HG03175 (cell line): Measurements from ENCODE around the gene CDH15.

ENCODE experiments used
- ATAC-seq: cut with Tn5 transposase; IDR thresholded peaks from one replicate; pipeline ENCODE4 v1.9.1; 2021; ENCODE audit warnings: mild to moderate bottlenecking, moderate library complexity; ENCODE audit not compliant: unreplicated experiment

Gene CDH15, protein sequence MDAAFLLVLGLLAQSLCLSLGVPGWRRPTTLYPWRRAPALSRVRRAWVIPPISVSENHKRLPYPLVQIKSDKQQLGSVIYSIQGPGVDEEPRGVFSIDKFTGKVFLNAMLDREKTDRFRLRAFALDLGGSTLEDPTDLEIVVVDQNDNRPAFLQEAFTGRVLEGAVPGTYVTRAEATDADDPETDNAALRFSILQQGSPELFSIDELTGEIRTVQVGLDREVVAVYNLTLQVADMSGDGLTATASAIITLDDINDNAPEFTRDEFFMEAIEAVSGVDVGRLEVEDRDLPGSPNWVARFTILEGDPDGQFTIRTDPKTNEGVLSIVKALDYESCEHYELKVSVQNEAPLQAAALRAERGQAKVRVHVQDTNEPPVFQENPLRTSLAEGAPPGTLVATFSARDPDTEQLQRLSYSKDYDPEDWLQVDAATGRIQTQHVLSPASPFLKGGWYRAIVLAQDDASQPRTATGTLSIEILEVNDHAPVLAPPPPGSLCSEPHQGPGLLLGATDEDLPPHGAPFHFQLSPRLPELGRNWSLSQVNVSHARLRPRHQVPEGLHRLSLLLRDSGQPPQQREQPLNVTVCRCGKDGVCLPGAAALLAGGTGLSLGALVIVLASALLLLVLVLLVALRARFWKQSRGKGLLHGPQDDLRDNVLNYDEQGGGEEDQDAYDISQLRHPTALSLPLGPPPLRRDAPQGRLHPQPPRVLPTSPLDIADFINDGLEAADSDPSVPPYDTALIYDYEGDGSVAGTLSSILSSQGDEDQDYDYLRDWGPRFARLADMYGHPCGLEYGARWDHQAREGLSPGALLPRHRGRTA

DNA sequence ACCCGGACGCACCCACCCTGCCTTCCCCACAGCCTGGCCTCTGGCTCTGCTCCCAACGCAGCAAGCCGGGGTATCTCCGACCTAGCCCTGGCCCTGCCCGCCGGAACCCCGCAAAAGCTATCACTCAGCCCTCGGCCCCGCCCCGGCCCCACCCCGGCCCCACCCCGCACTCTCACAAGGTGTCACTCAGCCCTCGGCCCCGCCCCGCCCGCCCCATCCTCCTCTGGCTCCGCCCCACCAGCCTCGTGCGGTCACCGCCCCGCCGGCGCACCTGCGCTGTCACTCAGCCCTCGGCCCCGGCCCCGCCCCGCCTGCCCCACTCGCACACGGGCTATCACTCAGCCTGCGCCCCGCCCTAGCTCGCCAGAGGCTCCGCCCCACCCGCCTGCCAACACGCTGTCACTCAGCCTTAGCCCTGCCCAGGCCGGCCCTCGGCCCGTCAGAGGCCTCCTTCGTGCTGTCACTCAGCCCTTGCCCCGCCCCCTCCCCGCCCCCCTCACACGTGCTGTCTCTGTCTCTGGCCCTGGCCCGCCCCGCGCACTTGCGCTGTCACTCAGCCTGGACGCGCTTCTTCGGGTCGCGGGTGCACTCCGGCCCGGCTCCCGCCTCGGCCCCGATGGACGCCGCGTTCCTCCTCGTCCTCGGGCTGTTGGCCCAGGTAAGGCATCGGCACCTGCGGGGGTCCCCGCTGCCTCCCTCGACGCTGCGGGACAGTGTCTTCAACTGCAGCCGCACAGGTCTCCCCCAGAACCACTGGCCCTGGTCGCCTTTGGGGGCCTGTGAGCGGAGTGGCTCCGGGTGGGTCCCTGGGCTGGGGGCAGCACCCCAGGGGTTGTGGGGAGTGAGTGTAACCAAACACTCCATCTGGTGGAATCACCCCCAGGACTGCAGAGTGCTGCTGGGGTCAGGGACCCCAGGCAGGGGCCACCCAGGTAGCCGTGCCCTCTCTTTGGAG lies at the start of gene CDH15:
TSS of gene CDH15 (plus strand) at position 533 of the 955 bp plus-strand sequence. CDS start at position 617, 84 bp downstream.
- ATAC-seq, result peak; percentile 73

DNA sequence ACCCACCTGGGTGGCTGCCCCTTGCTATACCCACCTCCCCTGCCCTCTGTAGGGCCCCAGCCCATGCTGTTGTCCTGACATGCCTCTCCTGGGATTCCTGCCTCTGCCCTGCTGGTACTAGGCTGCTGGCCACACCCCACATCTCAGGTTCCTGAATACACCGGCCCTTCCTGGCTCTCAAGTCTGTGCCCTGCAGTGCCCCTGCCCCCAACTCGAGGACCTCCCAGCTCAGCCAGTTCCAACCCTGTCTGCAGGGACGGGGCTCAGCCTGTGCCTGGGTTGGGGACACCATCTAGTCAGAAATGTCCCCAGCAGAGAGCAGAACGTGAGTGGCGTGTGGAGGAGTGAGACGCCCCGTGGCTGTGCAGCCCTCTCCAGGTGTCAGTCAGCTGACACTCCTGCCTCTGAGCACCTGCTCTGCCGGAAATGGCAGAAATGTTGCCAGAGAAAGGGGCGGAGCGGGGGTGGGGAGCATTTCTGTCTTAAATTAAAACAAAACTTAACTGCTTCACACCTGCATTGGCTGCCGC lies 49.2 kb upstream of the CDH15 start:
- no peak for ATAC-seq

DNA sequence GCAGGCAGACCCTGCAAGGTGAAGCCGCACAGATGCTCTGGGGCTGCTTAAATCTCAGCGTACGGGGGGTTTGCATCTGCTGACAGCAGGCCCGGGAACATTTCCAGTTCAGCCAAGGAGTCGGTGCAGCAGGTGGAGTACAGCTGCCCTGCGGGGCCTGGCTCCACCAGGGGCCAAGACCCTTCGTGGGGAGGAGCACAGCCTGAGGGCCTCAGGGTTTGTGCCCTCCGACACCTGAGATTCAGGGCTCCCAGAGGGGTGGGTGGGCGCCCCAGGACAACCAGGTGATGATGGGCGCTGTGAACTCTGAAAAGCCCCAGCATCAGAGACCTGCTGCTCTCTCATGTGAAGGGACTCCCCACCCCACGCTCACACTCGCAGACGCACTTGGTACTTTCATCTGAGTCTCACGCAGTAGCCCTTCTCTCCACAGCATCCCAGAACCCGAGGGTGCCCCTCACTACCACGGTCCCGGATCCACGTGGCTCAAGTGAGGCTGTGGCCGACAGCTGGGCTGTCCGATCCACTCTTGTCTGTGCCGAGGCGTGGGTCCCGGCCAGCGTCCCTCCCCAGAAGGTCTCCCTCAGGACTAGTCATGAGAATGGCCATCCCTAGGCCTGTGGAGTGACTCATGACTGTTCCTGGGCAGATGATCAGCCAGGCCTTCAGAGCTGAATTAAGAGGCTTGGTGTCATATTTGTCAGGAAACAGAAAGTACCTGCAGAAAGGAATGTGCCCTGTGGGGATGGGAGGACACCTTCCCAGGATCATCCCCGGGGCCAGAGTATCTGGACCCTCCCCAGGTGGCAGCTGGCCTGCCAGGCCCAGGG lies 48.3 kb upstream of the CDH15 start:
- ATAC-seq, result no peak

DNA sequence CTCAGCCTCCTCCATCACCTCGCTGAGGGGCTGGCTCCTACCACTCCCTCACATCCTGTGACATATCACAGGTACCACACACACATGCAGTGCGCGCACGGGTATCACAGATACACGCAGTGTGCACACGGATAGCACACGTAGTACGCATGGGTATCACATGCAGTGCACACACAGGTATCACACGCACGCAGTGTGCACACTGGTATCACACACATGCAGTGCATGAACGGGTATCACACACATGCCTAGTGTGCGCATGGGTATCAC lies 47.8 kb upstream of the CDH15 start:
- no peak for ATAC-seq

DNA sequence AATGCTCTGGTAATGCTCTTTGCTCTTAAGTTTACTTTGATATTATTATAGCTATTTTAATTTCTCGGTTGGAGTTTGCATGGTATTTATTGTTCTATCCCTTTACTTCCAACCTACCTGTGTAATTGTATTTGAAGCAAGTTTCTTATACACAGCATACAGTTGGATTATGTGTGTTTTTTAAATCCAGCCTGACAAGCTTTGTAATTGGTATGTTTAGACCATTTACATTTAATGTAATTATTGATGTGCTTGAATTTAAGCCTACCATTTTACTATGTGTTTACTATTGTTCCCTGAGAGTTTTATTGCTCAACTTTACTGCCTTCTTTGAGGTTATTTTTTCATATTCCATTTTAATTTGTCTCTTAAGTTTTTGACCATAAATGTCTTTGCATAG lies 42.2 kb upstream of the CDH15 start:
- ATAC-seq, result no peak

DNA sequence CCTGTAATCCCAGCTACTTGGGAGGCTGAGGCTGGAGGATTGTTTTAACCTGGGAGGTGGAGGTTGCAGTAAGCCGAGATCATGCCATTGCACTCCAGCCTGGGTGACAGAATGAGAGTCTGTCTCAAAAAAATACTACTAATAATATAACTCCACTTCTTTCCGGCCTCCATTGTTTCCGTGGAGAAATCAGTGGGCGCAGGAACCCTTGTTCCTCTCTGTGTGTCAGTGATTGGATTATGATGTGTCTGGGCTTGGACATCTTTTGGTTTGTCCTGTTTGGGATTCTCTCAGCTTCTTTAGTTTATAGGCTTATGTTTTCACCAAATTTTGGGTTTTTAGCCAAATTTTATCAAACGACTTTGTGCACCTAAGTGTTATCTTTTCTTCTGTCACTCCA lies 41.1 kb upstream of the CDH15 start:
- no peak for ATAC-seq

DNA sequence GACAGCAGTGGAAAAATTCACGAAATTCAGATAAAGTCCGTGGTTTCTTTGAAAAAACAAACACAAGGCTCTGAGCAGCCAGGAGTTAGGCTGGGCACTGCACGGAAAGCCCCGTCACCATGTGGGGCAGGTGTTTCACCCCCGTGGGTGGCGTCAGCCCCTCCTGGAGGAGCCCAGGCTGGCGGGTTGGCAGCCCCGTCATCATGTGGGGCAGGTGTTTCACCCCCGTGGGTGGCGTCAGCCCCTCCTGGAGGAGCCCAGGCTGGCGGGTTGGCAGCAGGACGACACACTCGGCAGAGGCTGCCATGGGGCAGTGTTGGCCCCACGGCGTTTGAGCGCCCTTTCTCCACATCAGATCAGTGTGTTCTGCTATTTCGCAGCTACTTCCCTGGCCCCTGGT lies 39.8 kb upstream of the CDH15 start:
- ATAC-seq, result no peak

DNA sequence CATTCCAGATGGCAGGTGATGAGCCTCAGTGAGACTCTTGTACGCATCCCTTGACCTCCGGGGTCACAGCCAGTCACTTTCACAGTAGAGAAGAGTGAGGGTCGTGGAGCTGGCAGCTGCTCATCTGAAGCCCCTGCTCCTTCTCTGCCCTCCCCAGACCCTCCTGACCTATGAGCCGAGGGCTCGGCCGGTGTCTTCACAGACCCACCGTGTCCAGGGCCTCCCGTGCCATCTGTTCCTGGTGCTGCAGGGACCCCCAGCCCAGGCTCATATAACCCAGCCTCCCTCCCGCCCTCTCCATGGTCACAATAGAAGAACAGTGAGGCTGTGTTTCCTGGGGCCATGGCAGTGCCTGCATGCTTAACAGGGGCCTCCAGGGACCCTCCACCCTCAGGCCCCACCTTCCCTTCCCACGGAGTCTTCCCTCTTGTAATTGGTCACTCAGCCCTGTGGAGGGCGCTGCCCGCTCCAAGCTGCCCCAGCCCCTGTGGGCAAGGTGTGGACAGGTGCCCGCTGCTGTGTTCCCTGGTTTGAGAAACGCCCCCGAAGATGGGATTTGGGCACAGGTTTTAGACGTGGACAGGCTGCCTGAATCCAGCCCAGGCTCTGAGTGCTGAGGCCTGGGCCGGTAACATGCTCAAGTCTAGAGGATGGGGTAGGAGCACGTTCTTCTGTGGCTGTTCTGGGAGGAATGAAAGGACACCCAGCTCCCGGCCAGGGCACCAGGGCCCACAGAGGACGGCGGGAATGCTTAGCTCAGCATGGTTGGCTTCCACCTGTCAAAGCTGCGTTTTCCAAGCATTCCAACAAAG lies 39.1 kb upstream of the CDH15 start:
- no peak for ATAC-seq

DNA sequence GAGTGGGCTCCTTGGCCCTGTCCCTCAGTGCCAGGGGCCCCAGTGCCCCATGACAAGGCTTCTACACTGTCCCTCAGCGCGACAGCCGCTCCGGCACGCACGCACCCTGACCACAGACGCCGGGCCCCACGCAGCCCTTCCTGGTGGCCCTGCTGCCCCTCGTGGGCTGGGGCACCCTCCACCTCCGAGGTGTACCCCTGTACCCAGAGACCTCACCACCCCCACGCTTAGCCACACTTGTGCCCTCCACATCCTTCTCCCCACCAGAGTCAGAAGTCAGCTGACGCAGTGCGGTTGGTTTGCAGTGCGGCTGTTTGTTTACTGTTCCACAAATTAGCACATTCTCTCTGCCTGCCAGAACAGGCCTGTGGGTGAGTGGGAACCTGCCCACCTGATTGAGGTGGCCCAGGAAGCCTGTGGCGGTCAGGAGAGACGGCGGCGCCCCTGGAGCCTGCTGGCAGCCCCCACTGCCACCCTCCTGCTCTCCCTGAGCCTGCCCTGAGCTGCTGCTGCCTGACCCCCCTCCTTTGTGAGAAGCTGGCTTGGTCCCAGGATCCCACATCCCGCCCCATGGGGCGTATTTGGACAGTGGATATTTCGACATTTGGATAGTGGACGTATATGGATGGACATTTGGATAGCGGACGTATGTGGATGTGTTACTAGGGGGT lies 38.0 kb upstream of the CDH15 start:
- ATAC-seq, result no peak

DNA sequence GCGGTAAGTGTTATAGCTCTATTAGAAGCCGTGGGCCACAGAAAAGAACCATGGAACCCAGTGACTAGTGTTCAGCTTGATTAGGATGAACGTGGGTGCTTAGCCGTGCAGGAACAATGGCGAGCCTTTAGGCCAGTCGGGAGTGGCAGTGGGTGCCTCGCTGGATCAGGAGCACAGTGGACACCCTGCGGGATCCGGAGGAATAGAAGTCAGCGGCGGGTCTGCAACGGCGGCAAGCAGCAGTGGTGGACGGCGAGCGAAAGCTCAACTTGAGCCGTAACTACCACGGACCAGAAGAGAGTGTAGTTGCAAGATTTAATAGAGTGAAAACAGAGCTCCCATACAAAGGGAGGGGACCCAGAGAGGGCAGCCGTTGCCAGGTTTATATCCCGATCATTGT lies 37.3 kb upstream of the CDH15 start:
- ATAC-seq, result no peak

DNA sequence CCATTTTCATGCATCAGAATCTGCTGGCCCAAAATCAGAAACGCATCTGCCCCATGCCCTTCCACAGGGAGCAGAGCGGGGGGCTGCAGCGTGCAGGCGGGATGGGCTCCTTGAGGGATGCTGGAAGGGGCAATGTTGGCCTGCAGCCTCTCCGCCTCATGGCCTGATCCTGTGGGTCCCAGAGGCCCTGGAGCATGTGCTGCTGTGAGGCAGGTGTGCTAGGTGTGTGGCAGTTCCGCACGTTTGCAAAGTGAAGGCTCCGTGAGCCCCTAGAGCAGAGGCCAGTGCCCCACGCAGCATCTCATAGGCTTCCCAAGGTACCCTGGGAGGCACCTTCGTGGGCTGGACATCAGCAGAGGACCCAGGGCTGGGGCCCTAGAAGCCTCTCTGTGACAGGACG lies 36.4 kb upstream of the CDH15 start:
- ATAC-seq, result no peak

DNA sequence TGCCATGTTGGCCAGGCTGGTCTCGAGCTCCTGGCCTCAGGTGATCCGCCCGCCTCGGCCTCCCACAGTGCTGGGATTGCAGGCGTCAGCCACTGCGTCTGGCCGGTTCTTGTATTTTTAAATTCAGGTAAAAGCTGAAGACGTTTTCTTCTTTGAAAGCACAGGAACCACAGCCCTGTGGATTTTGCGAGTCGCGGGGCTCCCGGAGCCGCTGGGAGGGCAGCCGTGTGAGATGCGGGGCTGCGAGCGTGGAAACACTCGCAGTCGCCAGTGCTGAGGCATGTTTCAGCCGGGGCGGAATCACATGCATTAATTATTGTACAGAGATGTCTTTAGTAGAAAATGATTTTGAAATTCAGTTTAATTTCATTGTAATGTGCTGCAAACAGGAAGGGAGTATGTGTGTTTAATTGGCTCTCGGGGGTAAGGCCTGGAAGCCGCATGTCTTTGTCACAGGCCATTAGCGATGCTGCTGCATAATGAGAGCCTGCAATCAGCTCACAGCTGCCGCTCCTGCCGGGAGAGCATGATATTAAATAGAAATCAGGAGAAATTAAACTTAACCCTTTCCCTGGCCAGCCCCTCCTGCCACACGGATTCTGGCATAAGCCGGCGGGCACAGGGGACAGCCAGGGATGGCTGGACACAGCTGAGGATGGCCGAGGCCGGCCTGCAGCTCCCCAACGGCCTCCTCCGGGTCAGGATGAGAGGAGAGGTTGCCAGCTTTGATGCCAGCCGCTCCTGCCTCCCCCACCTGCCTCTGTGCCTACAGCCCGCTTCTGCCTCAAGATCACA lies 35.4 kb upstream of the CDH15 start:
- ATAC-seq, result no peak

DNA sequence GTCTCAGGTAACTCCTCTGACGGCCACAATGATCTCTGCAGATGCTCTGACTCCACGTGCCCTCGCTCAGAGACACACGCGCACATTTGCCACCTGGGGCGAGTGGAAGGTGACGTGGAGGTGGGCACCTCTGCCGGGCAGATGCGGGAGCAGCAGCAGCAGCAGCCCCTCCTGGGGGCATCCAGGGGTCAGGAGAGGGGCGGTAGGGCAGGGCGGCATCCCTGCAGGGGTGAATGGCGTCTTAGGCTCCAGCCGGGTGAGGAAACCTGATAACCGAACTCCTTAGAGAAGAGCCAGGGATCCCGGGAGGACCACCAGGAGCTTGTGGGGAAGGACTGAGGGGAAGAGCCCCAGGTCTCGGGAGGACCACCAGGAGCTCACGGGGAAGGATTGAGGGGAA lies 34.6 kb upstream of the CDH15 start:
- no peak for ATAC-seq

DNA sequence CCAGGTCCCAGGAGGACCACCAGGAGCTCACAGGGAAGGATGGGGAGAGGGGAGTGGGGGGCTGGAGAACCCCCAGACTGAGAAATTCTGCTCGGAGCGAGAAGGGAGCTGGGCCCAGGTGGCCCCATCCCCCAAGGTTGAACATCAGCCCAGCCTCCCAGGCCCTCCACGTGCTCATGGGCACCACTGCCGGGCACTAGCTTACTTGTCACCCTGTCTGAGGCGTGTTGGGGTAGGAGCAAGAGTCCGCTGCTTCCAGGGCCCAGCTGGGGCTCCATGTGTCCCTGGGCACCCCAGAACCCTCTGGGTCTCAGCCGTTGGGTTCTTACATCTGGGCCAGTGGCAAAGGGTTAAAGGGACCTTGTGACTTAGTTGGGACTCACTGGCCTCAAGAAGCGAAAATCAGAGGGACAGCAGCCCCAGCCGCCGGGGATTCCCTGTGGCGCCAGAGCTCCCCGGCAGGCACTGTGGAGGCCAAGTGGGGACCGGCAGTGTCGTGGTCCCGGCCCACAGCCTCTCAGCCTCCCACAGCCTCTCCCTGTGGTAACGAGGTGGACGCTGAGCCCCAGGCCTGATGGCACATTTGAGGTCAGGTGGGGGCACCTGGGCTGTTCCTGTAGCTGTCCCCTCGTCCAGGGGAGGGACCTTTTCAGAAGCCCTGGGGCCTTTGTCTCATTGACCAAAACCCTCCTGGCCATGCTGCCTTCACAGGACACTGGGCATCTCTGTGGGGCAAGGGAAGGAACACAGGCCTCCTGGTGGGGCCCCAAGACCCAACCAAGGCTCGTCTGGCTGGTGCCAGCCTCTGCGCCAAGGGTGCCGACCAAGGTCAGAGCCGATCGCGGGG lies 33.7 kb upstream of the CDH15 start:
- ATAC-seq, result no peak

DNA sequence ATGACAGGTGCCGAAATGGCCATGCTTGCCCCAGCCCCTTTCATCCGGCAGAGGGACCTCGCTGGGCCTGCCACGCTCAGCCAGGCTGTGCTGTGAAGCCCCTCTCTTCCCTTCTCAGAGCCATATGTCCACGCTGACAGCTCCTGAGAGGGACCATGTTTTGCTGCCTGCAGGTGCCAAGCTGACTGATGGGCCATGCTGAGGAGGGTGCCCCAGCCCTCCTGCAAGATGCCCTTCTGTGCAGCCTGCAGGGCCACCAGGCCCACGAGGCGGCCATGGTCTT lies 33.1 kb upstream of the CDH15 start:
- no peak for ATAC-seq

DNA sequence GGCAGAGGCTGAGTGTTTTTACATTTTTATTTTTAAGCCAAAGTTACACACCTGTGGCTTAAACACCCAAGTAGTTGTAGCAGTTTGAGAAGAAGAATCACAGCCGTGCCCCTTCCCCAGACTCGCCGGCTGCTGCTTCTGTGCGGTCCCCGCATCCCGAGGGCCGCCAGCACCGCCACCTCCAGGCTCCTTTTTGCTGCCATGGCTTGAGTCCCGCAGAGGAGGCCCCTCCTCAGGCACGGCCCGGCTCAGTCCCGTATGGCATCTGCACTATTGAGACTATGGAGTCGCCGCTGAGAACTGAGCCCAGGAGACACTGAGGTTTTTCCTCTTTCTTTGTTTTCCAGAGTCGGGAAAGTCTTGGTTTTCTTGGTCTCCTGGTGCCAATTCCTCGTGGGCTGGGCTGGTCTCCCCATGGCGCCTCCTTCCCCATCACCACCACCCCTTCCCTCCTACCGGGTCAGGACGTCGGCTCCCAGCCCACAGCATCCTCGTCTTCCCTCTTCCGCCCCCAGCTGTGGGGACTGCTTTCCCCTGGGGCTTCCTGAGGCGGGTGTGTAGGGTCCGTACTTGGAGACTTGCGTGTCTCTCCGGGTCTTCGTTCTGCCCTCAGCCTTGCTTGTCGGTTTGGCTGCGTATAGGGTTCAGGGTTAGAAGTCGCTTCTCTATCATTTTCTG lies 32.6 kb upstream of the CDH15 start:
- no peak for ATAC-seq

DNA sequence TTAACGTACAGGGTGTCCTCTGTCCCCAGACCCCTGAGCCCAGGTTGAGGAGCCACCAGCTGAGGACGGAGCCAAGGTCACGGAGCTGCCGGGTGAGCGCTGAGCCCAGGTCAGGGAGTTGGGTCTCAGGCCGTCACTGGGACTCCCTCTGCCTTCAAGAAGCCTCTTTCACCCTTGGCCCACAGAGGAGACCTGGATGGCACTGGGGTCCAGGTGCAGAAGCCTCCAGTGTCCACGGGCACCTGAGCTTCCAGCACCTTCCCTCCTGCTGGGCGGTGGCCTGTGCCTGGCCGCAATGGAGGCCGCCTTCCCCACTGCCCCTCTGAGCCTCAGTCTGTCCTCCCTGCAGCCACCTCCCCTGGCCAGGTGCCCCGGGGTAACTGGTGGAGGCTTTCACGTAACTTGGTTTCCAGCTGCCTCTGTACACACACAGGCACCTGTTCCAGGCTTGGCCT lies 31.6 kb upstream of the CDH15 start:
- ATAC-seq, result no peak
